ENCODE results near the gene ACTR1B.

Gene ACTR1B

DNA sequence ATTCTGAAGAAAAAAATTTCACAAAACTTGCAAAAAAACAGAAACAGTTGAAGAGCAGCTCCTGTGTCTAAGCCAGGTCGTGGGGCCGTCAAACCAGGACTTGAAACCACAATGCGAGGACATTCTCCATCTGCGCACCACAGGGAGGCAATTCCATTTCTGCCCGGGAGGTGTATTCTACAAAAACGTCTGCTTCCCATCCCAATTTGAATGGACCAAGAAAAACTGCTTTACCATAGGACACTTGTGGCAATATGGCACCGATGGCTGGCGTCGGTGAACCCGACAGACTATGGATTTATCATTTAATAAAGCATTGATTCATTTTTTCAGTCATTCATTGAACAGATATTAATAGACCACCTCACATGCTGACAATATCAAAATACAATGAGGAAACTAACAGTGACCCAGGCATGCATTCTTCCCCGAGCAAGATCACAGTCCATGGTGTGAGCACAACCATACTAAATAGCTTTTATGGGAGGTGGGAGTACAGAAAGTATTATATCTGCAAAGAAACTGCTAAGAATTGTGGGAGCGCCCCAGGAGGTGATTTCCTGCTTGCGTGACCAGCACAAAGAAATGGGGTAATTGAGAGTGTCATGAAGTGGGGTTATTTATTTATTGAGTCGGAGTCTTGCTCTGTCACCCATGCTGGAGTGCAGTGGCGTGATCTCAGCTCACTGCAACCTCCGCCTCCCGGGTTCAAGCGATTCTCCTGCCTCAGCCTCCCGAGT lies 39.1 kb upstream of the ACTR1B start:
- Histone ChIP-seq H3K36me3 (ENCODE audit: insufficient read depth, low read length) (no peaks in the 10 kb centered on the region), H3K27me3 (ENCODE audit: insufficient read depth, low read length) (peaks cover 7% of the 10 kb centered on the region; the same call in 1 of the 2 replicates), H3K79me2 (ENCODE audit: control insufficient read depth, insufficient read depth, low read length, unreplicated experiment) (no peaks in the 10 kb centered on the region), H3K4me3 (ENCODE audit: low read depth, low read length) (no peak overlapping the region), H2AFZ (ENCODE audit: low read length, unreplicated experiment) (no peak overlapping the region), H3K27ac (ENCODE audit: low read depth, low read length) (no peak overlapping the region), H3K4me1 (ENCODE audit: control insufficient read depth, insufficient read depth, low read length, unreplicated experiment) (no peaks in the 10 kb centered on the region)

DNA sequence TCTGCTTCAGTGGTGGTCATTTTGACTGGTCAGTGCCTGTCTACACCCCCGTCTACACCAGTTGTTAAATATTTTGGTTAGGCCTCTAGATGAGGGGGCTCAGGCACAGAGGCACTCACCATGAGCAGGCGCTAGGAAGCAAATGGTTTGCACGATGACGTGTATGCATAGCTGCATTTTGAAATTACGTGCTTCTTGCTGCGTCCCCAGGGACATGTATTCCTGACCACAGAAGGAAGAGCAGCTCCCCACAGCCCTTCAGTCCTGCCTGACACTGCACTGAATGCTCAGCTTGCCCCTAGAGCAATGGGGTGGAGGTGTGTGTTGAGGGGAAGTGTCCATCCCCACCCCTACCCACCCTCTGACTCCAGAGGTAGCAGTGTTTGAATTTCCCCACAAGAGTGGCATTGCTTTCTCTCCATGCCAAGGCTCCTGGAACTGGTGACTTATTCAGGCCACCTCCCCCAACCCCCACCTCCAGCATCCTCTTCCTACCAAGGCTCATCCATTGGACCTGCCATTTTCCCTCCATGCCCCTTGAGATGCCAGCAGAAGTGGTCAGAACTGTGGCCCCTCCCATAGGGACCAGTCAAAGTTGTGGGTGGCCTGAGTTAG lies 38.1 kb upstream of the ACTR1B start:
- Histone ChIP-seq H3K4me1 (ENCODE audit: control insufficient read depth, insufficient read depth, low read length, unreplicated experiment) (no peaks in the 10 kb centered on the region), H3K4me3 (ENCODE audit: low read depth, low read length) (no peak overlapping the region), H3K36me3 (ENCODE audit: insufficient read depth, low read length) (no peaks in the 10 kb centered on the region), H3K27ac (ENCODE audit: low read depth, low read length) (no peak overlapping the region), H2AFZ (ENCODE audit: low read length, unreplicated experiment) (no peak overlapping the region), H3K79me2 (ENCODE audit: control insufficient read depth, insufficient read depth, low read length, unreplicated experiment) (no peaks in the 10 kb centered on the region), H3K27me3 (ENCODE audit: insufficient read depth, low read length) (no peaks in the 10 kb centered on the region)

GRCh38 chr2:97701186-97701585 lies 37.3 kb upstream of the ACTR1B start:
- H3K4me3 ChIP-seq (ENCODE audit: low read depth, low read length) = no peak overlapping the region
- H3K36me3 ChIP-seq (ENCODE audit: insufficient read depth, low read length) = no peaks in the 10 kb centered on the region
- no peaks in the 10 kb centered on the region for H3K27me3 ChIP-seq (ENCODE audit: insufficient read depth, low read length)
- H3K79me2 ChIP-seq (ENCODE audit: control insufficient read depth, insufficient read depth, low read length, unreplicated experiment) = no peaks in the 10 kb centered on the region
- no peaks in the 10 kb centered on the region for H3K4me1 ChIP-seq (ENCODE audit: control insufficient read depth, insufficient read depth, low read length, unreplicated experiment)
- H3K27ac ChIP-seq (ENCODE audit: low read depth, low read length) = no peak overlapping the region
- H2AFZ ChIP-seq (ENCODE audit: low read length, unreplicated experiment) = no peak overlapping the region

GRCh38 chr2:97699765-97700444 lies 36.1 kb upstream of the ACTR1B start:
- Histone ChIP-seq H3K4me1 (ENCODE audit: control insufficient read depth, insufficient read depth, low read length, unreplicated experiment) (no peaks in the 10 kb centered on the region), H3K36me3 (ENCODE audit: insufficient read depth, low read length) (no peaks in the 10 kb centered on the region), H3K27me3 (ENCODE audit: insufficient read depth, low read length) (no peaks in the 10 kb centered on the region), H3K27ac (ENCODE audit: low read depth, low read length) (no peak overlapping the region), H3K4me3 (ENCODE audit: low read depth, low read length) (no peak overlapping the region), H3K79me2 (ENCODE audit: control insufficient read depth, insufficient read depth, low read length, unreplicated experiment) (no peaks in the 10 kb centered on the region), H2AFZ (ENCODE audit: low read length, unreplicated experiment) (no peak overlapping the region)

- Histone ChIP-seq H3K4me3 (ENCODE audit: low read depth, low read length) (no peak overlapping the region), H3K4me1 (ENCODE audit: control insufficient read depth, insufficient read depth, low read length, unreplicated experiment) (no peaks in the 10 kb centered on the region), H3K79me2 (ENCODE audit: control insufficient read depth, insufficient read depth, low read length, unreplicated experiment) (no peaks in the 10 kb centered on the region), H2AFZ (ENCODE audit: low read length, unreplicated experiment) (no peak overlapping the region), H3K36me3 (ENCODE audit: insufficient read depth, low read length) (no peaks in the 10 kb centered on the region), H3K27me3 (ENCODE audit: insufficient read depth, low read length) (no peaks in the 10 kb centered on the region), H3K27ac (ENCODE audit: low read depth, low read length) (no peak overlapping the region)
Observed at GRCh38 chr2:97698530-97698929, 34.7 kb upstream of the ACTR1B start.

- H3K79me2 ChIP-seq (ENCODE audit: control insufficient read depth, insufficient read depth, low read length, unreplicated experiment) = no peaks in the 10 kb centered on the region
- no peak overlapping the region for H3K27ac ChIP-seq (ENCODE audit: low read depth, low read length)
- H3K4me1 ChIP-seq (ENCODE audit: control insufficient read depth, insufficient read depth, low read length, unreplicated experiment) = no peaks in the 10 kb centered on the region
- H3K27me3 ChIP-seq (ENCODE audit: insufficient read depth, low read length) = no peaks in the 10 kb centered on the region
- H2AFZ ChIP-seq (ENCODE audit: low read length, unreplicated experiment) = peak overlapping the region; percentile 42
- H3K36me3 ChIP-seq (ENCODE audit: insufficient read depth, low read length) = no peaks in the 10 kb centered on the region
- peak overlapping the region; percentile 62 for H3K4me3 ChIP-seq (ENCODE audit: low read depth, low read length)
Observed at GRCh38 chr2:97697252-97698235, 33.7 kb upstream of the ACTR1B start.

DNA sequence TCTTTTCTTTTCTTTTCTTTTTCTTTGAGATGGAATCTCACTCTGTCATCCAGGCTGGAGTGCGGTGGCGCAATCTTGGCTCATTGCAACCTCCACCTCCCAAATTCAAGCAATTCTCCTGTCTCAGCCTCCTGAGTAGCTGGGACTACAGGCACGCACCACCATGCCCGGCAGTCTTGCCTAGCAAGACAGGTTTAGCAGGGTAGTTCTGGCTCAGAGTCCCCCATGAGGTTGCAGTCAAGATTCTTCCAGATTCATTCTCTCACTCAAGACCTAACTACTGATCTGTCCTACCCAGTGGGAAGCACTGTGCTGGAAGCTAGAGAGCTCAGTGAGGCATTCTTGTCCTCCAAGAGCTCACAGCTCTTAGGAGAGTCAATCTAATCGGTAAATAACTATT lies 31.9 kb upstream of the ACTR1B start:
- no peaks in the 10 kb centered on the region for H3K36me3 ChIP-seq (ENCODE audit: insufficient read depth, low read length)
- no peak overlapping the region for H2AFZ ChIP-seq (ENCODE audit: low read length, unreplicated experiment)
- no peaks in the 10 kb centered on the region for H3K79me2 ChIP-seq (ENCODE audit: control insufficient read depth, insufficient read depth, low read length, unreplicated experiment)
- H3K27ac ChIP-seq (ENCODE audit: low read depth, low read length) = no peak overlapping the region
- H3K4me1 ChIP-seq (ENCODE audit: control insufficient read depth, insufficient read depth, low read length, unreplicated experiment) = no peaks in the 10 kb centered on the region
- no peak overlapping the region for H3K4me3 ChIP-seq (ENCODE audit: low read depth, low read length)
- H3K27me3 ChIP-seq (ENCODE audit: insufficient read depth, low read length) = no peaks in the 10 kb centered on the region

- no peaks in the 10 kb centered on the region for H3K36me3 ChIP-seq (ENCODE audit: insufficient read depth, low read length)
- H3K4me3 ChIP-seq (ENCODE audit: low read depth, low read length) = no peak overlapping the region
- no peaks in the 10 kb centered on the region for H3K27me3 ChIP-seq (ENCODE audit: insufficient read depth, low read length)
Observed at GRCh38 chr2:97693476-97693875, 29.6 kb upstream of the ACTR1B start.

DNA sequence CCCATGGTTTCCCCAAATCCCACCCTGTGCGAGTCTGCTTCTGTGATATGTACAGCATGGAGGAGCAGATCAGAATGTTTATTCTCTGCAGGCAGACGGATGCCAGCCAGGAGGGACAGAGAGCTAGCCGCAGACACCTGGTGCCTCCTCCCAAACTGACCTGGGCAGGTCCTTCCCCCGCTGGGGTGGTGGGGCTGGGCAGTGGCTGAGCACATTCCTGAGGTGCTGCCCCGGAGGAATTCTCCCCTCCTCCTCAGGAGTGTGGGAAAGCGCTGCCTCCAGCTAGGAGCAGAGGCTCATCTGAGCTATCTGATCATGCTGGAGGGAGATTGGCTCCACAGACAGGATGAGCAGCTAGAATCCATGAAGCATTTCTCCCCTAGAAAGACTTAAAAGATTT lies 27.3 kb upstream of the ACTR1B start:
- Histone ChIP-seq H3K79me2 (ENCODE audit: control insufficient read depth, insufficient read depth, low read length, unreplicated experiment) (no peaks in the 10 kb centered on the region), H3K4me3 (ENCODE audit: low read depth, low read length) (no peak overlapping the region), H3K27me3 (ENCODE audit: insufficient read depth, low read length) (no peaks in the 10 kb centered on the region), H3K4me1 (ENCODE audit: control insufficient read depth, insufficient read depth, low read length, unreplicated experiment) (peaks cover 8% of the 10 kb centered on the region), H2AFZ (ENCODE audit: low read length, unreplicated experiment) (no peak overlapping the region), H3K27ac (ENCODE audit: low read depth, low read length) (no peak overlapping the region), H3K36me3 (ENCODE audit: insufficient read depth, low read length) (no peaks in the 10 kb centered on the region)

More at GRCh38 chr2:97693476-97693875, 29.6 kb upstream of the ACTR1B start:
- no peak overlapping the region for H3K27ac ChIP-seq (ENCODE audit: low read depth, low read length)
- no peak overlapping the region for H2AFZ ChIP-seq (ENCODE audit: low read length, unreplicated experiment)
- H3K79me2 ChIP-seq (ENCODE audit: control insufficient read depth, insufficient read depth, low read length, unreplicated experiment) = no peaks in the 10 kb centered on the region
- H3K4me1 ChIP-seq (ENCODE audit: control insufficient read depth, insufficient read depth, low read length, unreplicated experiment) = peaks cover 4% of the 10 kb centered on the region
